Left colon (tissue), 2 donors: ENCODE measurements around the gene ABCB1. TPM values are rescaled to one million over a fixed set of nuclear protein-coding genes. Genes with fewer than 3 reads are reported as not detected.
"Not testable (repeated sequence)": the region's sequence is repeated elsewhere in the genome, so short reads cannot be mapped to it uniquely, and the experiment has no call there.

ENCODE experiments used
- ATAC-seq: fragments of 200-7000 bp; cut with Tn5 transposase; one replicate; pipeline ENCODE4 v1.9.1; 2020; ENCODE audit warnings: mild to moderate bottlenecking, moderate library complexity
- DNase-seq, 2 donors: peaks; one replicate each; pipeline ENCODE4 v3.0.0-alpha.2; 2020
- intact Hi-C, 2 donors: fragments of 100-400 bp; cut with DNase I in 1 of 2; cut with micrococcal nuclease in 1 of 2; formaldehyde crosslinking; loops; one replicate each; pipeline versions ENCODE4 v1.11.2 to v1.14.0; 2022; cut with DNase I, micrococcal nuclease
- total RNA-seq, 2 donors: library from RNA; stranded (reverse); fragmentation: NEBNext Ultra II Directional; extraction: Animal tissue kit (Norgen Biotek cat#: 25700); gene quantifications; one replicate each; pipeline ENCODE4 v1.2.1, GENCODE V29; 2021
- donor health status: DM: no; HTN: no; CAD: no.
- donor health status: DM: yes; HTN: yes; CAD: no.

The ABCB1 gene
- total RNA-seq, 2 donors from 2014 or later = 30.5 to 259 TPM

- no peak for DNase-seq
- intact Hi-C loops = no loop called here
- ATAC-seq = no peak
Observed at GRCh38 chr7:87589631-87590030, 11.1 kb downstream of the ABCB1 start.

- DNase-seq = no peak
Observed at GRCh38 chr7:87581723-87582122, 19.0 kb downstream of the ABCB1 start.

GRCh38 chr7:87580636-87581035 lies 20.0 kb downstream of the ABCB1 start:
- ATAC-seq = no peak
- intact Hi-C loops = no loop called here

More at GRCh38 chr7:87581723-87582122, 19.0 kb downstream of the ABCB1 start:
- intact Hi-C loops = no loop called here
- ATAC-seq = no peak

GRCh38 chr7:87575521-87575920 lies 25.2 kb downstream of the ABCB1 start:
- ATAC-seq = peak; percentile 73
- intact Hi-C loops = no loop called here

More at GRCh38 chr7:87580636-87581035, 20.0 kb downstream of the ABCB1 start:
- no peak for DNase-seq

GRCh38 chr7:87574630-87575029 lies 26.1 kb downstream of the ABCB1 start:
- intact Hi-C loops = no loop called here
- peak; percentile 87 for ATAC-seq
- no peak for DNase-seq

More at GRCh38 chr7:87575521-87575920, 25.2 kb downstream of the ABCB1 start:
- no peak for DNase-seq

GRCh38 chr7:87572513-87572912 lies 28.2 kb downstream of the ABCB1 start:
- DNase-seq, intact Hi-C loops, ATAC-seq: not testable (repeated sequence)

- intact Hi-C loops = no loop called here
- no peak for DNase-seq
- no peak for ATAC-seq
Observed at GRCh38 chr7:87570178-87570577, 30.5 kb downstream of the ABCB1 start.

GRCh38 chr7:87567052-87567451 lies 33.6 kb downstream of the ABCB1 start:
- no peak for ATAC-seq
- intact Hi-C loops = no loop called here
- DNase-seq = no peak

GRCh38 chr7:87566311-87566900 lies 34.3 kb downstream of the ABCB1 start:
- intact Hi-C loops = no loop called here
- DNase-seq = no peak
- ATAC-seq = no peak

GRCh38 chr7:87565877-87566276 lies 34.8 kb downstream of the ABCB1 start:
- no peak for DNase-seq
- intact Hi-C loops = no loop called here
- ATAC-seq = no peak

- ATAC-seq = peak; percentile 85
- DNase-seq = peak; percentile 29 to 61
- intact Hi-C loops = no loop called here
Observed at GRCh38 chr7:87564296-87564963, 36.3 kb downstream of the ABCB1 start.

- DNase-seq (no peak), ATAC-seq (no peak)
- intact Hi-C loops = no loop called here
Observed at GRCh38 chr7:87561702-87562101, 39.0 kb downstream of the ABCB1 start.

- no peak for ATAC-seq
- DNase-seq = no peak
- intact Hi-C loops = no loop called here
Observed at GRCh38 chr7:87561102-87561501, 39.6 kb downstream of the ABCB1 start.

GRCh38 chr7:87552351-87552900 lies 48.3 kb downstream of the ABCB1 start:
- intact Hi-C loops = no loop called here
- DNase-seq (no peak), ATAC-seq (no peak)

GRCh38 chr7:87548123-87548919 lies 52.4 kb downstream of the ABCB1 start:
- ATAC-seq = peak; percentile 56
- no peak for DNase-seq
- intact Hi-C loops = no loop called here

- DNase-seq = no peak
- no peak for ATAC-seq
- intact Hi-C loops = no loop called here
Observed at GRCh38 chr7:87545760-87546159, 54.9 kb downstream of the ABCB1 start.

- intact Hi-C loops = no loop called here
- ATAC-seq (no peak), DNase-seq (no peak)
Observed at GRCh38 chr7:87543623-87544022, 57.1 kb downstream of the ABCB1 start.

GRCh38 chr7:87541648-87542047 lies 59.0 kb downstream of the ABCB1 start:
- no peak for ATAC-seq

GRCh38 chr7:87538052-87538451 lies 62.6 kb downstream of the ABCB1 start:
- no peak for DNase-seq
- no peak for ATAC-seq
- intact Hi-C loops = no loop called here

More at GRCh38 chr7:87541648-87542047, 59.0 kb downstream of the ABCB1 start:
- intact Hi-C loops = no loop called here
- no peak for DNase-seq

GRCh38 chr7:87534072-87534471 lies 66.6 kb downstream of the ABCB1 start:
- intact Hi-C loops = no loop called here
- no peak for DNase-seq

More at GRCh38 chr7:87534072-87534471, 66.6 kb downstream of the ABCB1 start:
- ATAC-seq = no peak
